SU-DHL-6 (cell line): ENCODE data around the gene CARD10.

Experiments used
- H2AFZ ChIP-seq: fragments of 200-600 bp; sonication (generic); 2 replicates; pipeline ENCODE4 v1.6.1; 2014; ENCODE audit warnings: low read depth, mild to moderate bottlenecking, moderate library complexity, mixed read lengths, antibody characterized with exemption, low read length; ENCODE audit not compliant: severe bottlenecking
- H3F3A ChIP-seq: fragments of 200-600 bp; shearing (Covaris generic); 2 replicates; pipeline ENCODE4 v1.6.0; 2016; ENCODE audit warnings: antibody characterized with exemption, mild to moderate bottlenecking; ENCODE audit not compliant: insufficient read depth
- H3K27ac ChIP-seq: fragments of 200-600 bp; sonication (generic); 2 replicates; pipeline ENCODE4 v1.5.1; 2016; ENCODE audit warnings: low read depth, mild to moderate bottlenecking, low read length, moderate library complexity, mixed read lengths
- H3K27me3 ChIP-seq: fragments of 200-600 bp; sonication (generic), shearing (Covaris generic); 2 replicates; pipeline ENCODE4 v1.6.0; 2014; ENCODE audit warnings: mild to moderate bottlenecking, low read length
- H3K36me3 ChIP-seq: fragments of 200-600 bp; sonication (generic); 2 replicates; pipeline ENCODE4 v1.6.1; 2014; ENCODE audit warnings: mild to moderate bottlenecking, low read length, mixed read lengths
- H3K4me2 ChIP-seq: fragments of 300-600, 200-600 bp; shearing (Covaris generic), sonication (generic); 2 replicates; pipeline ENCODE4 v1.6.0; 2014; ENCODE audit warnings: low read length, low read depth, mild to moderate bottlenecking; ENCODE audit not compliant: poor library complexity, severe bottlenecking
- H3K4me3 ChIP-seq: fragments of 200-600 bp; sonication (generic); 2 replicates; pipeline ENCODE4 v1.5.1; 2014; ENCODE audit warnings: antibody characterized with exemption, low read length, mild to moderate bottlenecking, mixed read lengths; ENCODE audit not compliant: insufficient read depth, poor library complexity, severe bottlenecking
- H3K79me2 ChIP-seq: fragments of 200-600 bp; sonication (generic); 2 replicates; pipeline ENCODE4 v1.6.1; 2014; ENCODE audit warnings: mild to moderate bottlenecking, low read length, moderate library complexity; ENCODE audit not compliant: insufficient read depth
- H3K9ac ChIP-seq: fragments of 200-600 bp; sonication (generic); 2 replicates; pipeline ENCODE4 v1.7.0; 2014; ENCODE audit warnings: mild to moderate bottlenecking, low read length
- H3K9me2 ChIP-seq: fragments of 200-600 bp; sonication (generic); replicated peaks from 2 replicates; pipeline ENCODE4 v1.6.1; 2014; ENCODE audit warnings: low read length; ENCODE audit not compliant: insufficient read depth
- H3K9me3 ChIP-seq: fragments of 200-600 bp; sonication (generic); 2 replicates; pipeline ENCODE4 v1.6.1; 2014; ENCODE audit warnings: low read length, mixed read lengths; ENCODE audit not compliant: insufficient read depth
- H4K20me1 ChIP-seq: fragments of 200-600 bp; sonication (generic); 2 replicates; pipeline ENCODE4 v1.6.1; 2014; ENCODE audit warnings: low read depth, mild to moderate bottlenecking, antibody characterized with exemption, low read length, moderate library complexity, mixed read lengths
- EZH2phosphoT487 ChIP-seq: fragments of 200-600 bp; sonication (generic), shearing (Covaris generic); conservative IDR thresholded peaks from 2 replicates; pipeline ENCODE4 v1.6.1; 2018; ENCODE audit warnings: mild to moderate bottlenecking, antibody characterized with exemption, low read length, moderate library complexity, mixed read lengths
- TF ChIP-seq, protein P1 (sequence below): fragments of 200-600 bp; sonication (generic); IDR thresholded peaks from one replicate; pipeline ENCODE4 v1.5.1; 2017; ENCODE audit warnings: antibody characterized with exemption, mild to moderate bottlenecking, low read length, moderate library complexity; ENCODE audit not compliant: insufficient read depth, poor library complexity, severe bottlenecking

Gene CARD10

DNA sequence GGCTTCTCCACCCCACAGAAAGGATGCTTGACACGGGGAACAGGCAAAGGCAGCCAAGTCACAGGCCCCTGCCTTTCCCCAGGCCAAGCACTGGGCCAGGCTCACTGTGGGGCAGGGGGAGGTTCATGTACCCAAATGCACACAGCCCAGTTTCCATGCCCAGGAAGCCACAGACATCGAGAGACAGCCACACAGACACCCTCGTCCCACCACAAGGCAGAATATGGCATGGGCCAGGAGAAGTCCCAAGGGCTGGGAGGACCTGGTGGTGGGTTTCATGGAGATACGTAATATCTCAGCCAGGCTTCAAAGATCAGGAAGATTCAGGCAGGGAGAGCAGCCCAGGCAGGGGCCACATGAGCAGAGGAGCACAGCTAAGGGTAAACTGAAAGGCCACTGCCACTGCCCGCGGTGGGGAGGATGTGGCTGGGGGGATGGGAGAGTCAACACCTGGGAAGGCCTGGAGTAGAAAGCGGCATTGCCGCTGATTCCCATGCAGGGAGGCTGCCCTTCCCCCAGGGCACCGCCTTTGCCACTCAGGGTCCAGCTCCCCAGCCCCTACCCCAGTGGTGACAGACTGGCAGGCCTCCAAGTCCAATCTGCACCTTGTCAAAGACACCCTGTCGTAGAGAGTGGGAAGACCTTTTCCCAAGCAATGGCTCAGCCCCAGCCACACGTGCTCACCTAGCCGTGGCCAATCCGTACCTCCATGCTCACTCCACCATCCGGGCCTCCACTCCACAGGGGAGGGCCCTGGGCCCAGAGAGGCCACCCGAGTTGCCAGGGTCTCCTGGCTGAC lies 30.7 kb downstream of the CARD10 start:
- Histone ChIP-seq H3K4me3 (no peak overlapping the region), H3K27ac (no peak overlapping the region), H4K20me1 (no peaks in the 10 kb centered on the region), H3K9ac (no peak overlapping the region), H3K27me3 (no peaks in the 10 kb centered on the region), H3K36me3 (no peaks in the 10 kb centered on the region), H3F3A (0 out of 2 replicates have a peak, but pooled peaks cover 6% of the 10 kb centered on the region), H3K79me2 (peaks cover 27% of the 10 kb centered on the region), H2AFZ (no peak overlapping the region), H3K9me3 (no peaks in the 10 kb centered on the region), H3K9me2 (no peaks in the 10 kb centered on the region), H3K4me2 (no peak overlapping the region)
- TF ChIP-seq EZH2phosphoT487, result no peak
- TF ChIP-seq, protein P1, sequence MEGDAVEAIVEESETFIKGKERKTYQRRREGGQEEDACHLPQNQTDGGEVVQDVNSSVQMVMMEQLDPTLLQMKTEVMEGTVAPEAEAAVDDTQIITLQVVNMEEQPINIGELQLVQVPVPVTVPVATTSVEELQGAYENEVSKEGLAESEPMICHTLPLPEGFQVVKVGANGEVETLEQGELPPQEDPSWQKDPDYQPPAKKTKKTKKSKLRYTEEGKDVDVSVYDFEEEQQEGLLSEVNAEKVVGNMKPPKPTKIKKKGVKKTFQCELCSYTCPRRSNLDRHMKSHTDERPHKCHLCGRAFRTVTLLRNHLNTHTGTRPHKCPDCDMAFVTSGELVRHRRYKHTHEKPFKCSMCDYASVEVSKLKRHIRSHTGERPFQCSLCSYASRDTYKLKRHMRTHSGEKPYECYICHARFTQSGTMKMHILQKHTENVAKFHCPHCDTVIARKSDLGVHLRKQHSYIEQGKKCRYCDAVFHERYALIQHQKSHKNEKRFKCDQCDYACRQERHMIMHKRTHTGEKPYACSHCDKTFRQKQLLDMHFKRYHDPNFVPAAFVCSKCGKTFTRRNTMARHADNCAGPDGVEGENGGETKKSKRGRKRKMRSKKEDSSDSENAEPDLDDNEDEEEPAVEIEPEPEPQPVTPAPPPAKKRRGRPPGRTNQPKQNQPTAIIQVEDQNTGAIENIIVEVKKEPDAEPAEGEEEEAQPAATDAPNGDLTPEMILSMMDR, result no peak

DNA sequence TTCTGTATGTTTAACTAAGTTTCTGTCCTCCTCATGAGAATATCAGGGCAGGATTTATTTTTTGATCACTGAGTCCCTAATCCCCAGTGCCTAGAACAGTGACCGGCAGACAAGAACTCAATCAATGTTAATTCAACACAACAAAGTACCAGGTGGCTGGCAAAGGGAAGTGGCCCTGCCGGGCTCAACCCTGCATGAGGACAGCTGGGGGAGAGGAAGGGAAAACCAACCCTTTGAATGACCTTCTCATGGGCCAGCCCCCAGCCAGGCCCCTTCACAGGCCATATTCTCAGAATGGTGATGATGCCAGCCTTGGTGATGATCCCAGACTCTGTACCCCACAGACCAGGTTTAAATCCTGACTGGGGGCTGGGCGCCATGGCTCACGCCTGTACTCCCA lies 31.6 kb downstream of the CARD10 start:
- Histone ChIP-seq H3K27me3 (no peaks in the 10 kb centered on the region), H3K27ac (no peak overlapping the region), H3K36me3 (no peaks in the 10 kb centered on the region), H3F3A (0 out of 2 replicates have a peak, but pooled peaks cover 6% of the 10 kb centered on the region), H3K9ac (no peak overlapping the region), H4K20me1 (no peaks in the 10 kb centered on the region), H3K79me2 (peaks cover 37% of the 10 kb centered on the region), H3K9me2 (no peaks in the 10 kb centered on the region), H3K9me3 (no peaks in the 10 kb centered on the region), H2AFZ (no peak overlapping the region), H3K4me3 (no peak overlapping the region), H3K4me2 (no peak overlapping the region)
- TF ChIP-seq EZH2phosphoT487, result no peak
- TF ChIP-seq, protein P1, result no peak

DNA sequence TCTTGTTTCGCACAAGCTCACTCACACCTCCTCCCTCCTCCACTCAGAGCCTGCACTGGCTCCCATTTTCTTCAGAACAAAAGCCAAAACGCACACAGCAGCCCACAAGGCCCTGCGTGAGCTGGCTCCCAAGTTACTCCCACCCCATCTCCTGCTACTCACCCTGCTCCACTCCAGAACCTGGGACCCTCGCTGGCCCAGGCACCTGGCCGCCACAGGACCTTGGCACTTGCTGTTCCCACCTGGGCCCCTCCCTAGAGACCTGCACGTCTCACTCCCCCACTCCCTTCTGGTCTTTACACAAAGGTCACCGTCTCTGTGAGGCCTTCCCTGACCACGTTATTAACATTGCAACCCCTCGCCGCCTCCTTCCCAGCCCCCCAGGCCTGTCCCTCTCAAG lies 32.1 kb downstream of the CARD10 start:
- Histone ChIP-seq H3K9me3 (no peaks in the 10 kb centered on the region), H2AFZ (no peak overlapping the region), H3K27me3 (no peaks in the 10 kb centered on the region), H4K20me1 (no peaks in the 10 kb centered on the region), H3K9ac (no peak overlapping the region), H3F3A (0 out of 2 replicates have a peak, but pooled peaks cover 6% of the 10 kb centered on the region), H3K79me2 (peaks cover 41% of the 10 kb centered on the region), H3K4me2 (no peak overlapping the region), H3K27ac (no peak overlapping the region), H3K9me2 (no peaks in the 10 kb centered on the region), H3K36me3 (no peaks in the 10 kb centered on the region), H3K4me3 (no peak overlapping the region)
- TF ChIP-seq EZH2phosphoT487, result no peak
- TF ChIP-seq, protein P1, result no peak
